Effector memory CD4-positive, alpha-beta T cell (primary cell): ENCODE measurements around the gene EFEMP1.

Source experiments
- DNase-seq, 3 donors: peaks; one replicate each; pipeline ENCODE4 v3.0.0-alpha.2; 2020
- H3K27ac ChIP-seq: 2 replicates; pipeline ENCODE4 v1.7.0; 2013; ENCODE audit warnings: mild to moderate bottlenecking, low read length, moderate library complexity; ENCODE audit not compliant: insufficient read depth, poor library complexity, severe bottlenecking
- H3K27me3 ChIP-seq: replicated peaks from 2 replicates; pipeline ENCODE4 v1.7.0; 2013; ENCODE audit warnings: mild to moderate bottlenecking, low read length; ENCODE audit not compliant: insufficient read depth, control insufficient read depth, poor library complexity, severe bottlenecking
- H3K36me3 ChIP-seq: 2 replicates; pipeline ENCODE4 v1.7.0; 2013; ENCODE audit warnings: mild to moderate bottlenecking, low read length, moderate library complexity; ENCODE audit not compliant: control insufficient read depth, insufficient read depth
- H3K4me1 ChIP-seq: 2 replicates; pipeline ENCODE4 v1.7.0; 2013; ENCODE audit warnings: low read length, mild to moderate bottlenecking; ENCODE audit not compliant: control insufficient read depth, insufficient read depth, poor library complexity, severe bottlenecking
- H3K4me3 ChIP-seq: 2 replicates; pipeline ENCODE4 v1.7.0; 2013; ENCODE audit warnings: low read length, low read depth, mild to moderate bottlenecking; ENCODE audit not compliant: insufficient read depth, poor library complexity, severe bottlenecking
- H3K9me3 ChIP-seq: 2 replicates; pipeline ENCODE4 v1.7.0; 2013; ENCODE audit warnings: mild to moderate bottlenecking, low read length, moderate library complexity; ENCODE audit not compliant: control insufficient read depth

The EFEMP1 gene

DNA sequence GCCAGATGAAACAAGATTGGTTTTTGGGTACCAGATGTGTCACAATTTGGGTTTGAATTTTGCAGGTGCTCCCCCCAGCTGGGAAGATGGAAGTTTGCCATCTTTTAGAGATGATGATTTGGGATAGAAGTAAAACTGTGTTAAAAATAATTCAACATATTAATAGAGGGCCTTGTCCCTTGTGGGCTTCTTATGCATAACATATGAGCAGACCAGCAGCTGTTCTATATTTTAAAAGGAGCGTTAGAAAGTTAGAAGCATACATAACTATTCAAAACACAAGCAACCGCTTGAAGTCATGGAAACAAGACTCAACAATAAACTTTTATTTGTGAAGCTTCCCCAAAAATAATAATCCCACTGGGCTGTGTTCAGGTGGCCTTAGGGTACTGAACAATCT, 62.8 kb downstream of the EFEMP1 start:
- no peak for DNase-seq
- Histone ChIP-seq H3K27ac (no peak overlapping the region), H3K4me1 (no peaks in the 10 kb centered on the region), H3K36me3 (no peaks in the 10 kb centered on the region), H3K4me3 (no peak overlapping the region), H3K9me3 (no peaks in the 10 kb centered on the region), H3K27me3 (no peaks in the 10 kb centered on the region)

DNA sequence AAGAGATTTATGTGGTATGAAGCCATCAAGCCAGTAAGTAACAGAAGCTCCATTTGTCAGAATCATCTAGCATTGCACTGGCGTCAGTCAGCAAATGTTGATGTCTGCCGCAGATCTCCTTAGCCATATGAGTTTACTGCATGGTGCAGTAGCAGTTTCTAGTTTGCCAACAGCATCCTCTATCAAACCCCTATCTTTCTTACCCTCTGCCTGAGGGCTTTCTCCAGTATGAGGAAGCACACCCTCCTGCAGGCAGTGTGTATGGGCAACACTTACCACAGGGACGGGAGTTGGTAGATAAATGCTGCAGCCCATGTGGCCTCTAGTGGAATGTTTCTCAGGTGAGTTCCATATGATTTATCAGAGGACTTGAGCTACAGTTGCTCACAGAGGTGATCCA, 63.7 kb downstream of the EFEMP1 start:
- DNase-seq, result no peak
- H3K36me3 ChIP-seq, result no peaks in the 10 kb centered on the region
- H3K27ac ChIP-seq, result no peak overlapping the region
- no peaks in the 10 kb centered on the region for H3K4me1 ChIP-seq
- no peak overlapping the region for H3K4me3 ChIP-seq
- H3K27me3 ChIP-seq, result no peaks in the 10 kb centered on the region
- no peaks in the 10 kb centered on the region for H3K9me3 ChIP-seq

- no peak for DNase-seq
- no peaks in the 10 kb centered on the region for H3K4me1 ChIP-seq
- no peak overlapping the region for H3K4me3 ChIP-seq
- no peaks in the 10 kb centered on the region for H3K27me3 ChIP-seq
- no peaks in the 10 kb centered on the region for H3K9me3 ChIP-seq
- H3K27ac ChIP-seq, result no peak overlapping the region
- H3K36me3 ChIP-seq, result no peaks in the 10 kb centered on the region
These were observed 65.8 kb downstream of the EFEMP1 start for GRCh38 chr2:55857766-55858165.

DNA sequence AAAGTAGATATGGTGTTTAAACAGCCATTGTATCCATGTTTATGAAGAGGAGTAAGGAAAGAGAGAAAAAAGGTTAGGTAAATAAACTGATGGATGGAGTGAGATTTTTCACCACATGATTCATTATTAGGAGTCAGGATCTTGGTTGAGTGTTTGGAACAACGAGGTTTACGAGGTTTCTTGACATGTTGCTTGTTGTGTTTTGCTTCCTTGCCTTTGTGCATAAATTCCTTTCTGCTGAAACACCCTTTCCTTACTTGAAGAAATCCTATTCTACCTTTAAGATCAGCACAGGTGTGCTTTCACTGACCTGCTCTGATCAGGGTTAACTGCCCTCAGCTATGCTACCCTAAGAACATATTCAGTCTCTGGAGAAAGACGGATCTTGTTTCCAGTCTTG, 66.6 kb downstream of the EFEMP1 start:
- DNase-seq, result no peak
- H3K36me3 ChIP-seq, result no peaks in the 10 kb centered on the region

GRCh38 chr2:55848096-55848495, 75.5 kb downstream of the EFEMP1 start:
- Histone ChIP-seq H3K27ac (no peak overlapping the region), H3K4me1 (no peaks in the 10 kb centered on the region), H3K27me3 (no peaks in the 10 kb centered on the region), H3K9me3 (no peaks in the 10 kb centered on the region), H3K4me3 (no peak overlapping the region), H3K36me3 (no peaks in the 10 kb centered on the region)
- no peak for DNase-seq

More for the DNA sequence above, 66.6 kb downstream of the EFEMP1 start:
- H3K4me3 ChIP-seq, result no peak overlapping the region
- H3K9me3 ChIP-seq, result no peaks in the 10 kb centered on the region
- H3K4me1 ChIP-seq, result no peaks in the 10 kb centered on the region
- H3K27ac ChIP-seq, result no peak overlapping the region
- H3K27me3 ChIP-seq, result no peaks in the 10 kb centered on the region

- no peak overlapping the region for H3K4me3 ChIP-seq
- no peak for DNase-seq
- no peaks in the 10 kb centered on the region for H3K9me3 ChIP-seq
- no peaks in the 10 kb centered on the region for H3K4me1 ChIP-seq
- H3K27me3 ChIP-seq, result no peaks in the 10 kb centered on the region
- H3K36me3 ChIP-seq, result no peaks in the 10 kb centered on the region
- H3K27ac ChIP-seq, result no peak overlapping the region
These were observed 77.2 kb downstream of the EFEMP1 start for GRCh38 chr2:55846426-55846825.

GRCh38 chr2:55844986-55845385, 78.6 kb downstream of the EFEMP1 start:
- Histone ChIP-seq H3K9me3 (no peaks in the 10 kb centered on the region), H3K27me3 (no peaks in the 10 kb centered on the region), H3K4me3 (no peak overlapping the region), H3K4me1 (no peaks in the 10 kb centered on the region), H3K36me3 (no peaks in the 10 kb centered on the region), H3K27ac (no peak overlapping the region)
- DNase-seq, result no peak

- Histone ChIP-seq H3K9me3 (no peaks in the 10 kb centered on the region), H3K4me3 (no peak overlapping the region), H3K36me3 (no peaks in the 10 kb centered on the region), H3K27me3 (no peaks in the 10 kb centered on the region), H3K4me1 (no peaks in the 10 kb centered on the region), H3K27ac (no peak overlapping the region)
- DNase-seq, result no peak
These were observed 79.6 kb downstream of the EFEMP1 start for GRCh38 chr2:55843994-55844345.

DNA sequence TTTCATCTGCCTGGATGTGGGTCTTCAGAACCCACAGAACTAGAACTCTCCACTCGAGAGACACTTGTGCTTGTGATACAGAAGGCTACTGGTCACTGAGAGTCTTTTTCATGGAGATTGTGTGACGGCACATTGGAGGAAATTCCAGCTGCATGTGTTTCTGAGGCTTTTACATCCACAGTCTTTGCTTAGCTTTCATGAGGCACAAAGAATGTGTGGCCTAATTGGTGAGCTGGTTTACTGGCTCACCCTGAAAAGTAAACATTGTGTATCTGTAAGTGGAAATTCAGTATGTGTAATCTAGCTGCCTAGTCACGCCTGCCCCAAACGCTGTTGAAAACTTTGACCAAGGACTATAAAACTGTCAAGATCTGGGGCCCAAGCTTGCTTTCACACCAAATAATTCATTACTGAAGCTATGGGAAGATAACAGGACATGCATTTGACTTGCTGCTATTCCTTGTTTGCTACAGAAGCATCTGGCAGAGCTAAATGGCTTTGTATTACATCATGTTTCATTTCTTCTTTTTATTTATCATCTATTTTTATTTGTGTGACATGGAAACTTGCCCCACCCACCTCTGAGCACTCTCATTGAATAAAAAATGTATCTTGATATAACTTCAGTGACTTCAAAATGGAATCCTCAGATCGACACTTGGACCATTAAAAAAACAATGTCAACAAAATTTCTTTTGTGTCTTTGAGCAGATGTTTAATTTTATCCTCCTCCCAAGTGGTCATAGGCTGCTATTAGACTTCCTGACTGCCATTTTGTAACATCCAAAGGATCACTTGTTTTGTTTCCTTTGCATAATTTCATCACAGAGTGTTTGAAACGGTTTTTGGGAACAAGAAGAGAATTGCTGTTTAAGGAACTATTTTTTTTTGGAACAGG, 80.2 kb downstream of the EFEMP1 start:
- Histone ChIP-seq H3K4me3 (no peak overlapping the region), H3K27ac (no peak overlapping the region)

DNA sequence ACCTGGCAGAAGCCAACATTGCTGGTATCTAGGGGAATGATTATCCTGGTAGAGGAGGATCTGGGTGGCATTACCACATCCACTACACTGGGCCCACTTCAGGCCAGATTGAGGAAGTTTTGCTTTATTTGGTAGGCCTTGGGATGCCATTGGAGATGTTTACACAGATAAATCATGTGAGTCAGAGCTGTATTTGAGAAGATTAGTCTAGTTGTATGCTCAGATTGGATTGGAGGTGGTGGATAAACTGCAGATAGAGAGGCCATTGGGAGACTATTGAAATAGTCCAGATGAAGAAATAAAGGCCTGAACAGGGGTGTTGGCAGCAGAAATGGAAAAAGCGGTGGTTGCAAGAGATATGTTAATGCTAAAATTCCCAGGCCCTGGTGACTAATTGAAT, 81.5 kb downstream of the EFEMP1 start:
- Histone ChIP-seq H3K27me3 (no peaks in the 10 kb centered on the region), H3K27ac (no peak overlapping the region), H3K4me3 (no peak overlapping the region), H3K4me1 (no peaks in the 10 kb centered on the region), H3K36me3 (no peaks in the 10 kb centered on the region), H3K9me3 (no peaks in the 10 kb centered on the region)
- no peak for DNase-seq

More for the DNA sequence above, 80.2 kb downstream of the EFEMP1 start:
- Histone ChIP-seq H3K9me3 (no peaks in the 10 kb centered on the region), H3K27me3 (no peaks in the 10 kb centered on the region), H3K4me1 (no peaks in the 10 kb centered on the region), H3K36me3 (no peaks in the 10 kb centered on the region)
- DNase-seq, result no peak
